Smooth muscle cell (in vitro differentiated cells): ENCODE results near the gene TMCC1. TPM values are rescaled to one million over a fixed set of nuclear protein-coding genes. Genes with fewer than 3 reads are reported as not detected.

Experiments
- DNase-seq: peaks from one replicate; lab custom pipeline; 2025; ENCODE audit not compliant: unreplicated experiment; lab: John Stamatoyannopoulos, UW
- H2AFZ ChIP-seq: fragments of 200-600 bp; sonication (generic); 2 replicates; pipeline ENCODE4 v1.6.0; 2016; ENCODE audit warnings: antibody characterized with exemption, low read depth, mild to moderate bottlenecking
- H3F3A ChIP-seq: fragments of 200-600 bp; sonication (generic); 2 replicates; pipeline ENCODE4 v1.6.0; 2017; ENCODE audit warnings: antibody characterized with exemption, low read depth
- H3K27ac ChIP-seq: fragments of 200-600 bp; sonication (generic); 2 replicates; pipeline ENCODE4 v1.5.1; 2016; ENCODE audit warnings: low read depth, mild to moderate bottlenecking
- H3K27me3 ChIP-seq: fragments of 200-600 bp; sonication (generic); 2 replicates; pipeline ENCODE4 v1.6.1; 2016; ENCODE audit warnings: low read depth, mild to moderate bottlenecking
- H3K36me3 ChIP-seq: fragments of 200-600 bp; sonication (generic); 2 replicates; pipeline ENCODE4 v1.5.1; 2016; ENCODE audit warnings: low read depth
- H3K4me1 ChIP-seq: fragments of 200-600 bp; sonication (generic); 2 replicates; pipeline ENCODE4 v1.5.1; 2016; ENCODE audit warnings: low read depth
- H3K4me2 ChIP-seq: fragments of 200-600 bp; sonication (generic); 2 replicates; pipeline ENCODE4 v1.6.0; 2016; ENCODE audit warnings: mild to moderate bottlenecking
- H3K4me3 ChIP-seq: fragments of 200-600 bp; sonication (generic); 2 replicates; pipeline ENCODE4 v1.5.1; 2016; ENCODE audit warnings: mild to moderate bottlenecking
- H3K79me2 ChIP-seq: fragments of 200-600 bp; sonication (generic); 2 replicates; pipeline ENCODE4 v1.6.0; 2016; ENCODE audit warnings: low read depth, mild to moderate bottlenecking
- H3K9ac ChIP-seq: fragments of 200-600 bp; sonication (generic); 2 replicates; pipeline ENCODE4 v1.6.0; 2016; ENCODE audit warnings: low read depth
- H3K9me3 ChIP-seq: fragments of 200-600 bp; sonication (generic); replicated peaks from 2 replicates; pipeline ENCODE4 v1.5.1; 2016; ENCODE audit warnings: low read depth
- H4K20me1 ChIP-seq: fragments of 200-600 bp; sonication (generic); 2 replicates; pipeline ENCODE4 v1.6.0; 2016; ENCODE audit warnings: low read depth
- WGBS: methylation state at CpG from one replicate; pipeline ENCODE4 v1.1.7; 2016; ENCODE audit warnings: low lambda C conversion rate; 5-methylcytosine and 5-hydroxymethylcytosine counted together
- polyA plus RNA-seq: library from polyadenylated mRNA; unstranded; fragments of >200 nt; fragmentation: Nextera tagmentation; extraction: Ambion mirVana; gene quantifications from 2 replicates; pipeline ENCODE4 v1.2.1, GENCODE V29; 2016
- total RNA-seq: library from RNA; depleted of rRNA; stranded (reverse); fragments of >200 nt; gene quantifications from 2 replicates; pipeline ENCODE4 v1.2.3, GENCODE V29; 2014
- TF ChIP-seq, protein P1 (sequence below): fragments of 200-600 bp; sonication (generic); IDR thresholded peaks from 2 replicates; pipeline ENCODE4 v1.5.1; 2017; ENCODE audit warnings: borderline replicate concordance, mild to moderate bottlenecking, antibody characterized with exemption; ENCODE audit not compliant: insufficient read depth, poor library complexity, severe bottlenecking

Gene TMCC1
- total and polyA plus RNA-seq, 2 experiments from 2014 or later, result 5.3 to 17.8 TPM

DNA sequence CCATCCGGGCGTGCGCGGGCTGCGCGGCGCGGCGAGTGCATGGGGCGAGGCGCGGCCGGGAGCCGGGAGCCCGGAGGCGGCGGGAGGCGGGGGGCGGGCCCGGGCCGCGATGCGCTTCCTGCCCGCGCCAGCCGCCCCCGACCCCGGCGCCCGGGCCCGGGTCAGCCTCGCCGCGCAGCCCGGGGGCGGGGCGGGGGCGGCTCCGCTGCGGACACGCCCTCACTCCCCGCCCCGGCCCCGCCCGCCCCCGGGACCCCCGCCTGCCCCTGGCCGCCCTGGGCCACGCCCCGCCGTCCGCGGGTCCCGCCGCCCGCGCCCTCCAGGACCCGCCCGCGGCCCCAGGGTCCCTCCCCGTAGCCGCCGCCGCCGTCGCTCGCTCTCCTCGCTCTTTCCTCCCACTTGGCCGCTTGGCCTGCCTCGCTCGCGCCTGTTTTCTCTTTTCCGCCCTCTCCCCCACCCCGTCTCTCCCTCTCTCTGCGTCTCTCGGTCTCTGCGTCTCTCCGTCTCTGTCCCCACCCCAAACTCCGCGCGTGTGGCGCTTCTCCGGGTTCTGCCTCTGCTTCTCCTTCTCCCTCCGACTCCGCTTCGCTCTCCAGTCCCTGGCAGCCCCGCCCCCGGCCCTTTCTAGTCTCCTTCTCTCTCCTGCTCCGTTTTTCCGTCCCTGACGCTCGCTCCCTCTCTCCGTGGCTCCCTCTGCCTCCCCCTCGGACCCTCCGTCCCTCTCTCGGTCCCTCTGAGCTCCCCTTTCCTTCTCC, 286.7 kb downstream of the TMCC1 start, which contains the start of gene PLXND1:
TSS of gene PLXND1 (minus strand) at position 41 of the 755 bp plus-strand sequence. CDS start at position 4, 37 bp downstream.
- peak within 1 kb of the TSS; percentile 91 for H2AFZ ChIP-seq
- 1% methylated on average over 32 of the region's 96 CpGs for WGBS
- peaks cover 45% of the 10 kb centered on the region for H3K79me2 ChIP-seq
- peaks cover 38% of the 10 kb centered on the region for H4K20me1 ChIP-seq
- TF ChIP-seq, protein P1, sequence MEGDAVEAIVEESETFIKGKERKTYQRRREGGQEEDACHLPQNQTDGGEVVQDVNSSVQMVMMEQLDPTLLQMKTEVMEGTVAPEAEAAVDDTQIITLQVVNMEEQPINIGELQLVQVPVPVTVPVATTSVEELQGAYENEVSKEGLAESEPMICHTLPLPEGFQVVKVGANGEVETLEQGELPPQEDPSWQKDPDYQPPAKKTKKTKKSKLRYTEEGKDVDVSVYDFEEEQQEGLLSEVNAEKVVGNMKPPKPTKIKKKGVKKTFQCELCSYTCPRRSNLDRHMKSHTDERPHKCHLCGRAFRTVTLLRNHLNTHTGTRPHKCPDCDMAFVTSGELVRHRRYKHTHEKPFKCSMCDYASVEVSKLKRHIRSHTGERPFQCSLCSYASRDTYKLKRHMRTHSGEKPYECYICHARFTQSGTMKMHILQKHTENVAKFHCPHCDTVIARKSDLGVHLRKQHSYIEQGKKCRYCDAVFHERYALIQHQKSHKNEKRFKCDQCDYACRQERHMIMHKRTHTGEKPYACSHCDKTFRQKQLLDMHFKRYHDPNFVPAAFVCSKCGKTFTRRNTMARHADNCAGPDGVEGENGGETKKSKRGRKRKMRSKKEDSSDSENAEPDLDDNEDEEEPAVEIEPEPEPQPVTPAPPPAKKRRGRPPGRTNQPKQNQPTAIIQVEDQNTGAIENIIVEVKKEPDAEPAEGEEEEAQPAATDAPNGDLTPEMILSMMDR, result no peak
- H3K27me3 ChIP-seq, result no peaks in the 10 kb centered on the region
- no peaks in the 10 kb centered on the region for H3K9me3 ChIP-seq
- peak within 1 kb of the TSS; percentile 93 for H3K27ac ChIP-seq
- H3K36me3 ChIP-seq, result no peaks in the 10 kb centered on the region
- H3K4me2 ChIP-seq, result peak within 1 kb of the TSS; percentile 96
- H3K4me1 ChIP-seq, result peaks cover 24% of the 10 kb centered on the region
- H3K9ac ChIP-seq, result peak within 1 kb of the TSS; percentile 75
- H3K4me3 ChIP-seq, result peak within 1 kb of the TSS; percentile 64
- peak; percentile 88 for DNase-seq
- peaks cover 51% of the 10 kb centered on the region for H3F3A ChIP-seq

DNA sequence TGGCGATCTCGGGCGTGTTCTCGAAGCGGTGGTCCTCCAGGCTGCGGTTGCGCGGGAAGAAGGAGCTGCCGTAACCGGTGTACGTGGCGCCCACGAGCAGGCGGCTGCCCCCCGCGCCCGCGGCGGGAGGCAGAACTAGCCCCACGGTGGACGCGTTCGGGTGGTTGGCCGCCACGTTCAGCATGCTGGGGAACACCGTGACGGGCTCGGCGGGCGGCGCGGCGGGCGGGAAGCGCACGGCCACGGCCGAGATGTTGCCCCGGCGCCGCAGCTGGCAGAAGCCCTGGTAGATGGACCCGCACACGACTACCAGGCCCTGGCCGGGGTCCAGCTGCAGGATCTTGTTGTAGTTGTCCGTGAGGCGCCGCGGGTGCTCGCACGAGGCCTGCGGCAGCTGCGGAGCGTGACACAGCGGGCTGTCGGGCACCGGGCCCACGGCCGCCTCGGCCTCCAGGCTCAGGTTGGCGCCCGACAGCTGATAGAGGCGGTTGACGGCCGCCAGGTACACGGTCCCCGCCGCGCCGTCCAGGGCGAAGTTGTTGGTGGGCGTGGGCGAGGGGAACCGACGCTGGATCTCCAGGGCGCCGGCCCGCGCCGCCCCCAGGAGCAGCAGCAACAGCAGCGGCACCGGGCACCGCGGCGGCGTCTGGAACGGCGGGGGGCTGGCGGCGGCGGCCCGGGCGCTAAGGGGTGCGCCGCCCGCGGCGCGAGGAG, 287.4 kb downstream of the TMCC1 start:
- peaks cover 45% of the 10 kb centered on the region for H4K20me1 ChIP-seq
- H3K4me2 ChIP-seq, result peak overlapping the region; percentile 96
- H3K36me3 ChIP-seq, result no peaks in the 10 kb centered on the region
- H3K4me3 ChIP-seq, result peak overlapping the region; percentile 64
- peaks cover 52% of the 10 kb centered on the region for H3K79me2 ChIP-seq
- H3K9ac ChIP-seq, result peak overlapping the region; percentile 22
- no peaks in the 10 kb centered on the region for H3K9me3 ChIP-seq
- H3K27ac ChIP-seq, result peak overlapping the region; percentile 78
- H2AFZ ChIP-seq, result peak overlapping the region; percentile 33
- peaks cover 24% of the 10 kb centered on the region for H3K4me1 ChIP-seq
- DNase-seq, result peak; percentile 33
- no peaks in the 10 kb centered on the region for H3K27me3 ChIP-seq
- under 1% methylated on average over 81 of the region's 98 CpGs for WGBS
- peaks cover 45% of the 10 kb centered on the region for H3F3A ChIP-seq
- TF ChIP-seq, protein P1, result no peak

DNA sequence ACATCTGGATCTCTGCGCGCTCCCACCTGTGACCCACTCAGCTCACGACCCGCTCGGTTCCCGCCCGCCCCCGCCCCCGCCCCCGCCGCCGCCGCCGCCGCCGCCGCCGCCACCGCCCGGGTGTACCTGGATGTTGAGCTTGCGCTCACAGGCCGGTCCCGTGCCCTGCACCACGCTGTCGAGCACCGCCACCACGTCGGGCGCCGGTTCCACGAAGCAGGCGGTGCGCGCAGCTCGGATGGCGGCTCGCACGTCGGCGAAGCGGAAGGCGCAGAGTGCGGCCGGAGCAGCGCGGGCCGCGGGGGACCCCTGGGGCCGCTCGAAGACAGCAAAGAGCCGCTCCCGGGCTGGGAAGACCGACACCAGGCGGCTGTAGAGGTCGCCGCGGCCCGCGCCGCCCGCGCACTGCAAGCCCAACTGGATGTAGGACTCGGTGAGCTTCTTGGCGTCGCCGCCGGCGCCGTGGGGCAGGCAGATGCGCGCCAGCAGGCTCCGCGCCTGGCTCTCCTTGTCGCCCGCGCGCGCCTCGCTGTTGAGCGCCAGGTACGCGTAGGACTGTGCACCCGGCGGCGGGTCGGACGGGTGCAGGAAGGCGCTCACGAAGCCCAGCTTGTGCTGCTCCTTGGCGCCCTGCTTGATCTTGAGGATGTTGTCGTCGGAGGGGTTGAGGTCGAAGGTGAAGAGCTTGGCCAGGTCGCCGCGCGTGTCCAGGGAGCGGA, 288.1 kb downstream of the TMCC1 start:
- peaks cover 38% of the 10 kb centered on the region for H3F3A ChIP-seq
- peak overlapping the region; percentile 64 for H3K4me3 ChIP-seq
- H3K9me3 ChIP-seq, result no peaks in the 10 kb centered on the region
- WGBS, result 1% methylated on average over 98 of the region's 98 CpGs
- peak overlapping the region; percentile 96 for H3K4me2 ChIP-seq
- H4K20me1 ChIP-seq, result peaks cover 52% of the 10 kb centered on the region
- H2AFZ ChIP-seq, result peak overlapping the region; percentile 33
- TF ChIP-seq, protein P1, result no peak
- H3K79me2 ChIP-seq, result peaks cover 59% of the 10 kb centered on the region
- H3K36me3 ChIP-seq, result no peaks in the 10 kb centered on the region
- H3K27ac ChIP-seq, result peak overlapping the region; percentile 78
- peaks cover 24% of the 10 kb centered on the region for H3K4me1 ChIP-seq
- H3K27me3 ChIP-seq, result no peaks in the 10 kb centered on the region
- H3K9ac ChIP-seq, result peak overlapping the region; percentile 22
- peak; percentile 33 for DNase-seq
